Measurements from ENCODE around the gene ZSWIM1.

The ZSWIM1 gene

GRCh38 chr20:45933266-45934045, 52.4 kb downstream of the ZSWIM1 start:
- DNase-seq = peak; percentile 77

- peak; percentile 69 for DNase-seq
Observed at GRCh38 chr20:45934046-45934585, 53.1 kb downstream of the ZSWIM1 start.
